A549 (cell line): ENCODE data around the gene MMP17. TPM values are rescaled to one million over a fixed set of nuclear protein-coding genes. Genes with fewer than 3 reads are reported as not detected.
A peak's percentile ranks its signal among the peaks of the same experiment; 100 is the strongest.

Experiments
- ATAC-seq, 2 experiments: fragments of 200-7000 bp in 1 of 2; fragments of >200 bp in 1 of 2; cut with Nextera tagmentation in 1 of 2; cut with Tn5 transposase in 1 of 2; 3 replicates each; pipeline versions ENCODE4 v1.8.0 to v1.9.1; 2018 to 2020; ENCODE audit warnings: mild to moderate bottlenecking in 1 of 2, moderate library complexity in 1 of 2
- CTCF ChIA-PET: fragments of 300-600 bp; sonication (Branson Sonifier 250); formaldehyde crosslinking; extraction: SDS; loops from one replicate; lab custom pipeline; 2021; ENCODE audit warnings: antibody characterized with exemption, inconsistent platforms; lab: Yijun Ruan, JAX
- POLR2A ChIA-PET: fragments of 350-600 bp; formaldehyde crosslinking; extraction: SDS; loops from one replicate; lab custom pipeline; 2021; ENCODE audit warnings: antibody characterized with exemption, inconsistent platforms; lab: Yijun Ruan, JAX
- DNase-seq, 2 experiments: peaks; one replicate each; pipeline versions ENCODE4 v3.0.0 to v3.0.0-alpha.2; 2011 to 2016; ENCODE audit warnings: low read depth in 1 of 2, low spot score in 1 of 2
- FAIRE-seq: peaks from 2 replicates; lab custom pipeline; 2011; peaks lifted over from hg19 to GRCh38; lab: Jason Lieb, UNC
- H3K27ac ChIP-seq, 2 experiments: fragments of >200 bp; sonication (Bioruptor Twin); formaldehyde crosslinking; 3 replicates each; pipeline ENCODE4 v1.5.1; 2016 to 2017
- H3K4me1 ChIP-seq: fragments of >200 bp; sonication (Bioruptor Twin); formaldehyde crosslinking; 3 replicates; pipeline ENCODE4 v1.6.1; 2016
- H3K4me2 ChIP-seq: fragments of >200 bp; sonication (Bioruptor Twin); formaldehyde crosslinking; 3 replicates; pipeline ENCODE4 v1.6.1; 2016
- H3K4me3 ChIP-seq: fragments of >200 bp; sonication (Bioruptor Twin); formaldehyde crosslinking; 3 replicates; pipeline ENCODE4 v1.5.1; 2016
- H3K9me3 ChIP-seq: fragments of >200 bp; sonication (Bioruptor Twin); formaldehyde crosslinking; 3 replicates; pipeline ENCODE4 v1.6.1; 2016
- BCL3 ChIP-seq: fragments of >200 bp; sonication (Bioruptor Twin); formaldehyde crosslinking; IDR thresholded peaks from 3 replicates; pipeline ENCODE4 v1.6.1; 2016
- BHLHE40 ChIP-seq: IDR thresholded peaks from 2 replicates; pipeline ENCODE4 v1.6.1; 2012; ENCODE audit warnings: low read depth, low read length, inconsistent platforms
- CBX2 ChIP-seq: fragments of 200-600 bp; sonication (generic); IDR thresholded peaks from 2 replicates; pipeline ENCODE4 v1.6.1; 2016; ENCODE audit warnings: low read depth, mild to moderate bottlenecking, borderline replicate concordance
- CEBPB ChIP-seq, 2 experiments: fragments of >200 bp in 1 of 2; sonication (Bioruptor Twin) in 1 of 2; formaldehyde crosslinking in 1 of 2; IDR thresholded peaks; 2 replicates each; pipeline ENCODE4 v1.6.1; 2012 to 2016
- CHD4 ChIP-seq: fragments of 200-600 bp; sonication (generic); IDR thresholded peaks from 2 replicates; pipeline ENCODE4 v1.6.1; 2016; ENCODE audit warnings: antibody characterized with exemption, mild to moderate bottlenecking, borderline replicate concordance
- CTCF ChIP-seq: fragments of >200 bp; sonication (Bioruptor Twin); formaldehyde crosslinking; IDR thresholded peaks from 3 replicates; pipeline ENCODE4 v1.5.1; 2016
- EHF ChIP-seq: fragments of 250-450 bp; sonication (Bioruptor Pico); IDR thresholded peaks from 2 replicates; pipeline ENCODE4 v1.5.0; 2020; ENCODE audit warnings: mild to moderate bottlenecking
- ESRRA ChIP-seq: fragments of 150-350 bp; IDR thresholded peaks from 2 replicates; pipeline ENCODE4 v1.6.1; 2014; ENCODE audit warnings: mild to moderate bottlenecking, low read length, borderline replicate concordance
- FOXS1 ChIP-seq: fragments of 250-450 bp; sonication (Bioruptor Pico); IDR thresholded peaks from 2 replicates; pipeline ENCODE4 v1.5.0; 2020; ENCODE audit warnings: mild to moderate bottlenecking, moderate library complexity
- GATA3 ChIP-seq: IDR thresholded peaks from 2 replicates; pipeline ENCODE4 v1.6.1; 2012; ENCODE audit warnings: borderline replicate concordance
- HDAC2 ChIP-seq: fragments of 200-600 bp; sonication (generic); IDR thresholded peaks from 2 replicates; pipeline ENCODE4 v1.6.1; 2016
- HOXB5 ChIP-seq: fragments of 250-450 bp; sonication (Bioruptor Pico); IDR thresholded peaks from 2 replicates; pipeline ENCODE4 v1.5.0; 2020; ENCODE audit warnings: mild to moderate bottlenecking, moderate library complexity
- MAX ChIP-seq: IDR thresholded peaks from 2 replicates; pipeline ENCODE4 v1.6.1; 2012
- MAZ ChIP-seq: fragments of 150-350 bp; IDR thresholded peaks from 2 replicates; pipeline ENCODE4 v1.6.1; 2014; ENCODE audit warnings: antibody characterized with exemption, low read depth, low read length, borderline replicate concordance
- MYC ChIP-seq: IDR thresholded peaks from 2 replicates; pipeline ENCODE4 v1.6.1; 2012; ENCODE audit warnings: mild to moderate bottlenecking, inconsistent platforms, low read length, improper control_type of control experiment, borderline replicate concordance
- NFE2L2 ChIP-seq: fragments of 150-350 bp; conservative IDR thresholded peaks from 2 replicates; pipeline ENCODE4 v1.6.1; 2014; ENCODE audit warnings: low read length
- NPAS2 ChIP-seq: fragments of 250-450 bp; sonication (Bioruptor Pico); IDR thresholded peaks from 2 replicates; pipeline ENCODE4 v1.8.0; 2022; ENCODE audit warnings: mild to moderate bottlenecking, moderate library complexity, borderline replicate concordance
- PBX3 ChIP-seq: IDR thresholded peaks from 2 replicates; pipeline ENCODE4 v1.6.1; 2012
- POLR2A ChIP-seq: IDR thresholded peaks from 2 replicates; pipeline ENCODE4 v1.6.1; 2012; ENCODE audit warnings: mild to moderate bottlenecking, low read length
- POLR2AphosphoS2 ChIP-seq: conservative IDR thresholded peaks from 2 replicates; pipeline ENCODE4 v1.6.1; 2012; ENCODE audit warnings: low read length, improper control_type of control experiment, inconsistent platforms
- RARB ChIP-seq: fragments of 250-450 bp; sonication (Bioruptor Pico); IDR thresholded peaks from 2 replicates; pipeline ENCODE4 v1.8.0; 2021; ENCODE audit warnings: mild to moderate bottlenecking, moderate library complexity
- RFX5 ChIP-seq: fragments of 450-650 bp; IDR thresholded peaks from 2 replicates; pipeline ENCODE4 v1.7.1; 2014; ENCODE audit warnings: antibody characterized with exemption, mild to moderate bottlenecking, moderate library complexity
- SMC3 ChIP-seq: fragments of >200 bp; sonication (Bioruptor Twin); formaldehyde crosslinking; IDR thresholded peaks from 3 replicates; pipeline ENCODE4 v1.6.1; 2018; ENCODE audit warnings: inconsistent platforms
- SREBF2 ChIP-seq: fragments of 450-650 bp; IDR thresholded peaks from 2 replicates; pipeline ENCODE4 v1.6.1; 2014; ENCODE audit warnings: mild to moderate bottlenecking, moderate library complexity
- TFCP2L1 ChIP-seq: fragments of 250-450 bp; sonication (Bioruptor Pico); IDR thresholded peaks from 2 replicates; pipeline ENCODE4 v1.5.0; 2021; ENCODE audit warnings: mild to moderate bottlenecking
- TP53 ChIP-seq: fragments of 250-450 bp; sonication (Bioruptor Pico); IDR thresholded peaks from 2 replicates; pipeline ENCODE4 v1.5.0; 2021; ENCODE audit warnings: mild to moderate bottlenecking, moderate library complexity
- ZC3H11A ChIP-seq: fragments of 450-650 bp; IDR thresholded peaks from 2 replicates; pipeline ENCODE4 v1.6.1; 2014; ENCODE audit warnings: antibody characterized with exemption, mild to moderate bottlenecking
- WGBS: methylation state at CpG from one replicate; pipeline ENCODE4 v1.1.6; 2017; ENCODE audit errors: missing lambda C conversion rate; 5-methylcytosine and 5-hydroxymethylcytosine counted together
- polyA plus RNA-seq, 4 experiments: library from polyadenylated mRNA; depleted of rRNA in 3 of 4; stranded (reverse); fragments of >200 nt; fragmentation: RNase III in 1 of 4; extraction: RNeasy Plus Mini Kit Qiagen cat#74134 plus additional on column Dnase treatment in 1 of 4; gene quantifications; 2 replicates in 3 of 4; 3 replicates in 1 of 4; pipeline ENCODE4 v1.2.3, GENCODE V29; 2011 to 2017

The MMP17 gene
- polyA plus RNA-seq, 2 of the 4 experiments (the other 2 are of a cell fraction): 6.2 to 7.9 TPM

DNA sequence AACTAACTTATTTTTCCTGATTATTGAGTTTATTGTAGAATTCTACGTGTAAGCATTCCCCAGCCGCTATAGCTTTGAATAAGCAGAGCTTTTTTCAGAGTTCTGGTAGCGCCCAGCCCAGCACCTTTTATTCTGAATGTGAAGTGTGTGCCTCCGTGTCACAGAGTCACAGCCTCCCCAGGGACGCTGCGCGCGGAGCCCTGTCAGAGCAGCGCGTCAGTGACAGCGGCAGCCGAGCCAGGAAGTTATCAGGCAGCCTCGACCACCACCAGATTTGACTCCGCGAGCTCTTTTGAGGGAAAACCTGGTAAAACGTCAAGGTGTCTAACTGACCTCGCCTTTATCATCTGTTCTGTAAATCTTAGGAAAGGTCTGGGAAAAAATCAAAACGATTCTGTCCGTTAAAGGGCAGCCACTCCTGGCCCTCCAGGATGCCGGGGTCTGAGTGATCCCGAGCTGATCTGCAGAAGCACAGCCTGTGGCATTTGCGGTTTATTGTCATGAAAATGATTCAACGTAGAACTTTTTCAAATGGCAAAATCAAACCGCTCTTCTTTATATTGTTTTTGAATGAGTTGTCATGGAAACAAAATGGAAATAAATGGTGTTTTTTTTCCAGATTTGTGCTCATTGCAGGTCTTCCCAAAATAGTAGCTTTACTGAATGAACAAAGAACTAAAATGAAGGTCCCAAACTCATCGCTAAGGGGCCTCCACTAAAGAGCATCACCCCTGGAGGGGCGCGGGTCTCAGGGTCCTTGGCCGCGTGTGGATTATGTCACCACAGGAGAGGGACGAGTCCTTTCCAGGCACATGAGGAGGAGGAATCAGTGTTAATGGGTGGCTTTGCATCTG lies 43.1 kb upstream of the MMP17 start:
- ChIA-PET POLR2A (interaction anchor here (1.4 kb wide), 1 partner anchor 74 kb away, joined by 4 read pairs; the partner anchor contains the start of gene SFSWAP), CTCF (interaction anchor here (0.7 to 2.0 kb wide), 7 partner anchors 30 to 869 kb away, joined by 3 to 9 read pairs (median 3); no protein-coding TSS in a partner anchor)
- Histone ChIP-seq H3K27ac (peak overlapping the region in 1 of 2 experiments; percentile 83; a peak in 4 of 6 replicates), H3K4me3 (no peak overlapping the region), H3K4me1 (peaks cover 19% of the 10 kb centered on the region), H3K9me3 (no peaks in the 10 kb centered on the region), H3K4me2 (no peak overlapping the region)
- FAIRE-seq (no peak), ATAC-seq (no peak), DNase-seq (no peak)
- TF ChIP-seq PBX3 (no peak), MYC (no peak), POLR2A (no peak), ZC3H11A (no peak), RARB (no peak), BCL3 (no peak), TP53 (CRISPR knock-in tag) (no peak), BHLHE40 (no peak), NFE2L2 (no peak), EHF (CRISPR knock-in tag) (no peak), MAX (no peak), CEBPB (IDR thresholded peaks at IDR 0.05) (no peak), CHD4 (no peak), TFCP2L1 (CRISPR knock-in tag) (no peak), SREBF2 (no peak), GATA3 (no peak), FOXS1 (CRISPR knock-in tag) (no peak), HDAC2 (no peak)
- WGBS: 95% methylated on average over 30 of the region's 30 CpGs

DNA sequence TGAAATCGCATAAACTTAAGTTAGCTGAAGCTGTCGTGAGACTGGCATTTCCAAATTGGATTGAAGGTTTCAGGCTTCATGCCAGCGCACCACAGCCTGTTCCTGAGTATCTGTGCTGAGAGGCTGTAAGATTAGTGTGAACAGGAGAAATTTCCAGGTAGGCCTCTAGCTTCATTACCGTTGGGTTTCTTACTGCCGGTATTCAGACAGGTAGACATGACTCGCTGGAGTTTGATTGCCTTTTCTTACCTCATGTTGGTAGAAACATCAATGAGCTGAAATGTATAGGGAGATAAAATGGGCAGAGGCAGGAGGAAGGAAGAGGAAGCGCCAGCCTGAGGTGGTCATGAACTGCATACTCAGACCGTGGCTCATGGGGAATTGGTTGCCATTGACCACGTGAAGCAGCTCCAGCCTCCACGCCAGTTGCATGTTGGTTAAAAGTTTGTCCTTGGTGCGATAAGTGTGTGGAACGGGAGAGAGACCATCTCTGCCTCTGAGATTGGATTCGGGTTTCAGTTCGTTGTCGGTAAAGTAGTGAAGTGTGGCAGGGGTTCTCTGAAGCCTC lies 42.3 kb upstream of the MMP17 start:
- ChIA-PET CTCF (interaction anchor here (0.7 to 2.0 kb wide), 5 partner anchors 45 to 870 kb away, joined by 3 to 9 read pairs (median 3); no protein-coding TSS in a partner anchor), POLR2A (no interaction called here)
- H3K4me1 ChIP-seq: peaks cover 19% of the 10 kb centered on the region
- no peak overlapping the region for H3K27ac ChIP-seq
- no peak overlapping the region for H3K4me2 ChIP-seq
- DNase-seq: no peak
- TF ChIP-seq HOXB5 (CRISPR knock-in tag) (no peak), SREBF2 (no peak), RFX5 (no peak), ZC3H11A (no peak), CBX2 (no peak), CTCF (no peak), ESRRA (no peak), HDAC2 (no peak), NPAS2 (CRISPR knock-in tag) (no peak), MAZ (no peak), GATA3 (no peak), SMC3 (no peak), POLR2AphosphoS2 (no peak)
- H3K4me3 ChIP-seq: no peak overlapping the region
- no peak for FAIRE-seq
- ATAC-seq: no peak
- no peaks in the 10 kb centered on the region for H3K9me3 ChIP-seq
- WGBS: 94% methylated on average over 15 of the region's 15 CpGs
